ENCODE data around the gene ACYP2. TPM values are rescaled to one million over a fixed set of nuclear protein-coding genes. Genes with fewer than 3 reads are reported as not detected.

The ACYP2 gene
- total and polyA plus RNA-seq, 4 experiments from 2014 or later: 13.1 to 16.9 (median 16.8) TPM

DNA sequence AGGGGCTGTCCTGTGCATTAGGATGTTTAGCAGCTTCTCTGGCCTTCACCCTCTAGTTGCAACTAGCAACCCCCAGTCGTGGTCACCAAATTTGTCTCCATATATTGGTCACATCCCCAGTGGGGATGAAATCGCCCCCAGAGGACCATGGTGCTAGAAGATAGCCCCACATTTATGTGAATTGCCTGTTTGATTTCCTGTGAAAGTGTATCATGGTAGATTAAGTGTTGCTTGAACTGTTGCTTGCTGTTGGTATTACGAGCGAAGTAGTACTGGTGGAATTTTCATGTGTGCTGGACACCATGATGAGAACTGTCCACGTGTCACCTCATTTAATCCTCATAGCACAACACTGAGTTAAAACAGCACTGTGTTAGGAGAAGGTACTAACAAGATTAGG is 81.2 kb downstream of the ACYP2 start:
- intact Hi-C loops (cut with micrococcal nuclease): no loop called here
- ChIA-PET CTCF (ENCODE audit: partially characterized antibody) (no interaction called here), POLR2A (ENCODE audit: partially characterized antibody) (no interaction called here)
- Histone ChIP-seq H3K9me3 (ENCODE audit: control insufficient read depth in 1 of 2, low read length in 2 of 2) (no peaks in the 10 kb centered on the region), H3K4me1 (ENCODE audit: insufficient read depth, low read length) (no peaks in the 10 kb centered on the region), H3K27ac (ENCODE audit: low read depth, low read length) (no peak overlapping the region), H3K36me3 (ENCODE audit: insufficient read depth, low read length) (no peaks in the 10 kb centered on the region), H3K27me3 (ENCODE audit: insufficient read depth, low read length) (no peaks in the 10 kb centered on the region), H3K4me3 (ENCODE audit: low read length in 2 of 2) (no peak overlapping the region)
- Mint-ChIP-seq H3K9me3 (peaks cover 0 to 2% (median 0%) of the 10 kb centered on the region in 8 donors), H3K4me1 (no peaks in the 10 kb centered on the region), H3K27ac (no peak overlapping the region), H3K4me3 (no peak overlapping the region), H3K36me3 (peaks cover 0 to 3% of the 10 kb centered on the region in 2 donors), H3K27me3 (no peaks in the 10 kb centered on the region)
- no peak for DNase-seq

DNA sequence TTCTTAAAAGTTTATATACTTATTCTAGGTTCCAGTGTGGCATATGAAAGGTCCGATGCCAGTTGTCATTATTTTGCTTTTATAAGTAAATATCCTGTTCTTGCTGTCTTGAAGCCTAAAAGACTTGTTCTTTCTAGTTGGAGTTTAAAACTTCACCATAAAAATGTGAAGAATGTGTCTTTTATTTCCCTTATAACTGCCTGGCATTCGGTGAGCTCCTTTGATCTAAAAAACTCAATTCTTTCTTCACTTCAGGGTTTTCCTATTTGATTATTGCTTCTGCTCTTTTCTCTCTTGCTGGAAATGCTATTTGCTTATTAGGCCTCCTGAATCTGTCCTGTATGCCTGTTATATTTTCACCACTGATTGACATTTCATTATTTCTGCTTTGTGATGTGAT is 89.1 kb downstream of the ACYP2 start:
- CTCF ChIA-PET (ENCODE audit: partially characterized antibody): no interaction called here
- no peak for DNase-seq
- Mint-ChIP-seq H3K9me3 (peaks cover 0 to 6% (median 0%) of the 10 kb centered on the region in 8 donors), H3K27me3 (no peaks in the 10 kb centered on the region), H3K36me3 (peaks cover 3 to 6% of the 10 kb centered on the region in 2 donors), H3K4me1 (peaks cover 0 to 2% (median 0%) of the 10 kb centered on the region in 4 donors), H3K27ac (peak overlapping the region in 1 of 7 donors; percentile 69), H3K4me3 (no peak overlapping the region)
- POLR2A ChIA-PET (ENCODE audit: partially characterized antibody): no interaction called here
- no peaks in the 10 kb centered on the region for H3K9me3 ChIP-seq (ENCODE audit: control insufficient read depth in 1 of 2, low read length in 2 of 2)
- H3K27ac ChIP-seq (ENCODE audit: low read depth, low read length): no peak overlapping the region
- H3K4me3 ChIP-seq (ENCODE audit: low read length in 2 of 2): no peak overlapping the region
- H3K36me3 ChIP-seq (ENCODE audit: insufficient read depth, low read length): no peaks in the 10 kb centered on the region
- H3K27me3 ChIP-seq (ENCODE audit: insufficient read depth, low read length): no peaks in the 10 kb centered on the region
- H3K4me1 ChIP-seq (ENCODE audit: insufficient read depth, low read length): no peaks in the 10 kb centered on the region
- intact Hi-C loops (cut with micrococcal nuclease): no loop called here

DNA sequence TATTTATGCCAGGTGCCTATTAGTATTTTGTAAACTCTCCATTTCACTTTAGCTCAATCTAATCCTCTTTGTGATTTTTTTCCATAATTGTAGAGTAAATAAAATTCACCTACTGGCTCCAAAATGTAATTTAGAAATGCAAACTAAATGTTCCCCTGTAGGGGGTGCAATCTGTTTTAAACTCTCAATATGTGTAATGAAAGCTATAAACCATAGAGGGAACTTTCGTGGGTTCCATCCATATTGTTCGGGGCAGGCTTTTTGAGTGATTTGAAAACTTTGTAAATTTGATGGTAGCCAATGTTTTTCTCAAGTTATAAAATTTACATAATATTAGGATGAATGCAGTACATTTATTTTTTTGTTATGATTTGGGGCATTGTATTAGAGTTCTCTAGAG is 91.2 kb downstream of the ACYP2 start:
- Mint-ChIP-seq H3K4me1 (peaks cover 0 to 2% (median 0%) of the 10 kb centered on the region in 4 donors), H3K27me3 (no peaks in the 10 kb centered on the region), H3K9me3 (peaks cover 0 to 4% (median 0%) of the 10 kb centered on the region in 8 donors), H3K27ac (no peak overlapping the region), H3K4me3 (no peak overlapping the region), H3K36me3 (peaks cover 3% of the 10 kb centered on the region in 2 donors)
- H3K27me3 ChIP-seq (ENCODE audit: insufficient read depth, low read length): no peaks in the 10 kb centered on the region
- no peaks in the 10 kb centered on the region for H3K9me3 ChIP-seq (ENCODE audit: control insufficient read depth in 1 of 2, low read length in 2 of 2)
- no peak for DNase-seq
- no peaks in the 10 kb centered on the region for H3K36me3 ChIP-seq (ENCODE audit: insufficient read depth, low read length)
- intact Hi-C loops (cut with micrococcal nuclease): no loop called here
- no peak overlapping the region for H3K4me3 ChIP-seq (ENCODE audit: low read length in 2 of 2)
- no peaks in the 10 kb centered on the region for H3K4me1 ChIP-seq (ENCODE audit: insufficient read depth, low read length)
- ChIA-PET CTCF (ENCODE audit: partially characterized antibody) (no interaction called here), POLR2A (ENCODE audit: partially characterized antibody) (no interaction called here)
- no peak overlapping the region for H3K27ac ChIP-seq (ENCODE audit: low read depth, low read length)

DNA sequence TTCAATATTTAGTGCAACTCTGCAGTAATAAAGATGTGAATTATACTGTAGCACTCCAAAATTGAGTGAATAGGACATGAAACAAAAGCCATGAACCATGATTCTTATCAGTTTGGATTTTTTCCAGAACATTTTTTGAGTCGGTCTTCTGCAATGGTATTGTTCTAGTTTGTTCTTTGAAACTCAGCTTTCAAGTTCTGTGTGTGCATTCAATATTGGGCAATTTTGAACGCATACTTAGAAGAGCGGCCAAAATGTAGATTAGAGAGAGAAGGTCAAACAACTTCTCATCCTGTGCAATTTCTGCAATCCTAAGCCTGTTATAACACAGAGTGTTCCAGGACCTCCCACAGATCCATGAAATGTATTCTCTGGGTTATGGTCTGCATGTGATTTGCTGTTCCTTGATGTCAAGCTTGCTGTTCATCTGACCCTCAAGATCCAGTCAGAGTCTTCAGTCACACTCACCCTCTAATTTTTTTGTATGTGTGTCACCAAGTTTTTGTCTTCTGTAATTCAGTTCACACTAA is 92.3 kb downstream of the ACYP2 start:
- intact Hi-C loops (cut with micrococcal nuclease): no loop called here
- Mint-ChIP-seq H3K27me3 (no peaks in the 10 kb centered on the region), H3K36me3 (peaks cover 3 to 9% of the 10 kb centered on the region in 2 donors), H3K4me1 (peaks cover 0 to 2% (median 0%) of the 10 kb centered on the region in 4 donors), H3K4me3 (no peak overlapping the region), H3K27ac (no peak overlapping the region), H3K9me3 (peaks cover 0 to 2% (median 0%) of the 10 kb centered on the region in 8 donors)
- no peak overlapping the region for H3K4me3 ChIP-seq (ENCODE audit: low read length in 2 of 2)
- no peaks in the 10 kb centered on the region for H3K36me3 ChIP-seq (ENCODE audit: insufficient read depth, low read length)
- CTCF ChIA-PET (ENCODE audit: partially characterized antibody): interaction anchor here (0.9 to 1.6 kb wide), 2 partner anchors 9 to 960 kb away, joined by 3 to 4 read pairs; no protein-coding TSS in a partner anchor
- no peaks in the 10 kb centered on the region for H3K9me3 ChIP-seq (ENCODE audit: control insufficient read depth in 1 of 2, low read length in 2 of 2)
- POLR2A ChIA-PET (ENCODE audit: partially characterized antibody): no interaction called here
- no peak for DNase-seq
- no peaks in the 10 kb centered on the region for H3K27me3 ChIP-seq (ENCODE audit: insufficient read depth, low read length)
- H3K27ac ChIP-seq (ENCODE audit: low read depth, low read length): no peak overlapping the region
- H3K4me1 ChIP-seq (ENCODE audit: insufficient read depth, low read length): no peaks in the 10 kb centered on the region

DNA sequence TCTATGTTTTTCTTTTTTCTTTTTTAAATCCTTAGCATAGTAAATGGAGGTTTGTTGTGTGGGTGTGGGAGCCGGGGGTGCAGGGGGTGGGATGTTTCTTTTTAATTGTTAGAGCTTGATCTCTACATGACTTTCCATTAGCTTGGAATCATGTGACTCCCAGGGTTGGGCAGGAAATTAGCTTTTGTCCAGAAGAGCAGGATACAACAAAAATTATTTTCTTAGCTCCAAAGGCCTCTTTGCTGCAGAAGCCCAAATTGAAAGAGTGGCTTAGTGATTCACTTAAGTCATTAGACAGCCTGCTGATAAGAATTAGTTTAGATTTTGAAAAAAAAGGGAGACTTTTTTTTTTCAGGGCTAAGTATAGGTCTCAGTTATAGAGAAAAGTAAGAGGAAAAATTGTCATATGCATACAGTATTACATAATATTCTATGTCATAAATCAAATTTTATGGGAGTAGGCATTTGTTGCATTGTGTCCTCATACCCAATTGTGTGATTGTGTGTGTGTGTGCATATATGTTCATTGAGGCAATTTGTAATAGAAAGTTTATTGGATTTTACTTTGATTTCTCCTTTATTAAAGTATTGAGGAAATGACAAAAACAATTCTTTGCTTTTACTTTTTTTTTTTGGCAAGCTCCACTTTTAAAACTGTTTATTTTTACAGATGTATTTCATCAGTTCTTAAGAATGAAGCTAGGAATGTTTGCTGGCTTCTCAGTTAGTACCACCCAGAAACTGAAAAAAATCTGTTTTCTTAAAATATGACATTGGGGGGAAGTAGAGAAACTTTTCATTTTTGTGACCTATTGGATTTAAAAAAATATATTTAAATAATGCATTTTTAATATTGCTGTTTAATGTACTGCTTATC is 93.2 kb downstream of the ACYP2 start:
- intact Hi-C loops (cut with micrococcal nuclease): no loop called here
- H3K4me1 ChIP-seq (ENCODE audit: insufficient read depth, low read length): no peaks in the 10 kb centered on the region
- no peak for DNase-seq
- H3K9me3 ChIP-seq (ENCODE audit: control insufficient read depth in 1 of 2, low read length in 2 of 2): no peaks in the 10 kb centered on the region
- H3K27ac ChIP-seq (ENCODE audit: low read depth, low read length): no peak overlapping the region
- H3K36me3 Mint-ChIP-seq: peaks cover 6 to 14% of the 10 kb centered on the region in 2 donors
- peaks cover 0 to 6% (median 1%) of the 10 kb centered on the region in 8 donors for H3K9me3 Mint-ChIP-seq
- no peaks in the 10 kb centered on the region for H3K27me3 ChIP-seq (ENCODE audit: insufficient read depth, low read length)
- H3K4me3 Mint-ChIP-seq: no peak overlapping the region
- peak overlapping the region in 1 of 7 donors; percentile 57 for H3K27ac Mint-ChIP-seq
- ChIA-PET POLR2A (ENCODE audit: partially characterized antibody) (no interaction called here), CTCF (ENCODE audit: partially characterized antibody) (interaction anchor here (0.9 to 1.6 kb wide), 2 partner anchors 8 to 959 kb away, joined by 3 to 4 read pairs; no protein-coding TSS in a partner anchor)
- H3K27me3 Mint-ChIP-seq: no peaks in the 10 kb centered on the region
- H3K4me1 Mint-ChIP-seq: peaks cover 0 to 2% (median 0%) of the 10 kb centered on the region in 4 donors
- H3K36me3 ChIP-seq (ENCODE audit: insufficient read depth, low read length): no peaks in the 10 kb centered on the region
- H3K4me3 ChIP-seq (ENCODE audit: low read length in 2 of 2): no peak overlapping the region

DNA sequence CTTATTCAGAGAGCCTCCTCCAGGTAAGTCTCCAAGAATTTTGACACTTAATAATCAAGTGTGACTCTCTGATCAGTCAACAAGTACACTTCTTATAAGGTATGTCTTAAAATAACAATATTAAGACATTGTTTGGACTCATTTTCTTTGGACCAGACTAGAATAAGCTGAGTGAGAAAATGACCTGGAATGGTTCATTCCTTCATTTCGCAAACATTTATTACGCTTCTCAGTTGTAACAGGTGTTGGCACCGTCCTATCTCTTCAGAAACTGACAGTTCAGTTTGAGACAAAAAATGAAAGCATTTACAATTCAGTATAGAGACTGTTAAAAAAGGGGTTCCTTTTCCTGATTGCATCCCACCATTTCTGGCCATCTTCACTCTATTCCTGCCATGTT is 94.0 kb downstream of the ACYP2 start:
- CTCF ChIA-PET (ENCODE audit: partially characterized antibody): interaction anchor here (1.6 kb wide), 1 partner anchor 8 kb away, joined by 4 read pairs; no protein-coding TSS in a partner anchor
- Mint-ChIP-seq H3K9me3 (peaks cover 3 to 10% (median 5%) of the 10 kb centered on the region in 8 donors), H3K4me1 (peaks cover 0 to 2% (median 0%) of the 10 kb centered on the region in 4 donors), H3K4me3 (no peak overlapping the region), H3K27ac (no peak overlapping the region), H3K27me3 (no peaks in the 10 kb centered on the region), H3K36me3 (peaks cover 10 to 20% of the 10 kb centered on the region in 2 donors)
- Histone ChIP-seq H3K36me3 (ENCODE audit: insufficient read depth, low read length) (no peaks in the 10 kb centered on the region), H3K4me1 (ENCODE audit: insufficient read depth, low read length) (no peaks in the 10 kb centered on the region), H3K9me3 (ENCODE audit: control insufficient read depth in 1 of 2, low read length in 2 of 2) (no peaks in the 10 kb centered on the region), H3K27ac (ENCODE audit: low read depth, low read length) (no peak overlapping the region), H3K4me3 (ENCODE audit: low read length in 2 of 2) (no peak overlapping the region), H3K27me3 (ENCODE audit: insufficient read depth, low read length) (no peaks in the 10 kb centered on the region)
- DNase-seq: no peak
- intact Hi-C loops (cut with micrococcal nuclease): no loop called here
- POLR2A ChIA-PET (ENCODE audit: partially characterized antibody): no interaction called here

DNA sequence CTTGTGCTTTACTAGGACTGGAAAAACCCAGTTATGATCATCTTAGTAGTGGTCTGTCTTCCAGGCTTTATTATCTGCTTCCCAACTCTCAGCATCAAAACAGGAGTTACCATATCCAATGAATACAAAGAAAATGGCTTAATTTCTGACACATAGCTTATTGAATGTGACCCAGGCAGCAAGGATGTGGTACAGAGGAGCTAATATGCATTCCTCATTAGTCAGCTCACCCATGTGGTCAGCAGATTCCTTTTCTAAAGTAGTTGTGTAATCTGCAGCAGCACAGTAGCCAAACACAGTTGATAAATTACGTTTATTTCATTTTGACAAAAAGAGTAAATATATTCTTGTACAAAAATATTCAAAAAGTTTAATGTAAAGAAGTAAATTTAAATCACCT is 97.0 kb downstream of the ACYP2 start:
- Mint-ChIP-seq H3K27ac (no peak overlapping the region), H3K27me3 (no peaks in the 10 kb centered on the region), H3K36me3 (peaks cover 14 to 24% of the 10 kb centered on the region in 2 donors), H3K9me3 (peaks cover 3 to 19% (median 13%) of the 10 kb centered on the region in 8 donors), H3K4me1 (no peaks in the 10 kb centered on the region), H3K4me3 (no peak overlapping the region)
- Histone ChIP-seq H3K27me3 (ENCODE audit: insufficient read depth, low read length) (no peaks in the 10 kb centered on the region), H3K4me1 (ENCODE audit: insufficient read depth, low read length) (no peaks in the 10 kb centered on the region), H3K9me3 (ENCODE audit: control insufficient read depth in 1 of 2, low read length in 2 of 2) (no peaks in the 10 kb centered on the region), H3K27ac (ENCODE audit: low read depth, low read length) (no peak overlapping the region), H3K36me3 (ENCODE audit: insufficient read depth, low read length) (no peaks in the 10 kb centered on the region), H3K4me3 (ENCODE audit: low read length in 2 of 2) (no peak overlapping the region)
- POLR2A ChIA-PET (ENCODE audit: partially characterized antibody): no interaction called here
- intact Hi-C loops (cut with micrococcal nuclease): no loop called here
- CTCF ChIA-PET (ENCODE audit: partially characterized antibody): no interaction called here
- no peak for DNase-seq

All from CD4-positive, alpha-beta memory T cell (primary cell).